DMS 273 treated with DMSO at 0.1 percent for 48 hours (cell line): Measurements from ENCODE around the gene TMEM131.

Experiments used
- DNase-seq: peaks from one replicate; lab custom pipeline; 2025; lab: John Stamatoyannopoulos, UW

Gene TMEM131

GRCh38 chr2:97738179-97739019, 257.3 kb downstream of the TMEM131 start:
- no peak for DNase-seq

GRCh38 chr2:97737421-97738178, 258.1 kb downstream of the TMEM131 start:
- DNase-seq: no peak

- DNase-seq: no peak
Observed at GRCh38 chr2:97736608-97737330, 259.0 kb downstream of the TMEM131 start.

GRCh38 chr2:97736185-97736584, 259.6 kb downstream of the TMEM131 start:
- DNase-seq: no peak

GRCh38 chr2:97735161-97735561, 260.6 kb downstream of the TMEM131 start:
- no peak for DNase-seq

- no peak for DNase-seq
Observed at GRCh38 chr2:97734061-97735051, 261.4 kb downstream of the TMEM131 start.

- no peak for DNase-seq
Observed at GRCh38 chr2:97733341-97734035, 262.3 kb downstream of the TMEM131 start.

GRCh38 chr2:97732436-97733340, 263.1 kb downstream of the TMEM131 start:
- no peak for DNase-seq

GRCh38 chr2:97731274-97732020, 264.3 kb downstream of the TMEM131 start:
- no peak for DNase-seq

- DNase-seq: no peak
Observed at GRCh38 chr2:97730245-97730644, 265.5 kb downstream of the TMEM131 start.

- DNase-seq: peak; percentile 77
Observed at GRCh38 chr2:97728091-97728731, 267.5 kb downstream of the TMEM131 start.

GRCh38 chr2:97727296-97727695, 268.5 kb downstream of the TMEM131 start:
- no peak for DNase-seq

GRCh38 chr2:97726261-97727064, 269.3 kb downstream of the TMEM131 start:
- no peak for DNase-seq

- no peak for DNase-seq
Observed at GRCh38 chr2:97724946-97725688, 270.6 kb downstream of the TMEM131 start.

- DNase-seq: no peak
Observed at GRCh38 chr2:97724501-97724900, 271.2 kb downstream of the TMEM131 start.

- no peak for DNase-seq
Observed at GRCh38 chr2:97724073-97724410, 271.7 kb downstream of the TMEM131 start.
